DOHH2 (cell line): ENCODE data around the gene ZBTB49.

Experiments used
- H3F3A ChIP-seq: fragments of 200-600 bp; sonication (generic), shearing (Covaris generic); 2 replicates; pipeline ENCODE4 v1.6.0; 2016; ENCODE audit warnings: antibody characterized with exemption, mild to moderate bottlenecking; ENCODE audit not compliant: control insufficient read depth, insufficient read depth
- H3K27ac ChIP-seq: fragments of 200-600 bp; sonication (generic); 2 replicates; pipeline ENCODE4 v1.5.1; 2014; ENCODE audit warnings: low read depth, mild to moderate bottlenecking, low read length, moderate library complexity
- H3K27me3 ChIP-seq: fragments of 200-600 bp; sonication (generic); 2 replicates; pipeline ENCODE4 v1.6.1; 2014; ENCODE audit warnings: mild to moderate bottlenecking, low read length, mixed read lengths; ENCODE audit not compliant: control insufficient read depth
- H3K36me3 ChIP-seq: fragments of 200-600 bp; sonication (generic); 2 replicates; pipeline ENCODE4 v1.6.1; 2014; ENCODE audit warnings: mild to moderate bottlenecking, low read length, moderate library complexity, mixed read lengths; ENCODE audit not compliant: control insufficient read depth
- H3K4me1 ChIP-seq: fragments of 200-600 bp; sonication (generic); 2 replicates; pipeline ENCODE4 v1.6.1; 2014; ENCODE audit warnings: mild to moderate bottlenecking, low read length, mixed read lengths; ENCODE audit not compliant: control insufficient read depth
- H3K4me2 ChIP-seq: fragments of 200-600 bp; sonication (generic); 2 replicates; pipeline ENCODE4 v1.6.0; 2014; ENCODE audit warnings: mild to moderate bottlenecking, low read length, moderate library complexity
- H3K4me3 ChIP-seq: fragments of 200-600 bp; sonication (generic); 2 replicates; pipeline ENCODE4 v1.5.1; 2014; ENCODE audit warnings: mild to moderate bottlenecking, low read length, mixed read lengths
- H3K79me2 ChIP-seq: fragments of 200-600 bp; sonication (generic); 2 replicates; pipeline ENCODE4 v1.6.1; 2014; ENCODE audit warnings: mild to moderate bottlenecking, low read length, mixed read lengths; ENCODE audit not compliant: control insufficient read depth
- H3K9me2 ChIP-seq: fragments of 200-600 bp; sonication (generic); replicated peaks from 2 replicates; pipeline ENCODE4 v1.6.1; 2014; ENCODE audit warnings: mild to moderate bottlenecking, low read length, mixed read lengths; ENCODE audit not compliant: control insufficient read depth
- H3K9me3 ChIP-seq: fragments of 200-600 bp; sonication (generic); 2 replicates; pipeline ENCODE4 v1.6.1; 2014; ENCODE audit warnings: antibody characterized with exemption, low read length, mixed read lengths; ENCODE audit not compliant: control insufficient read depth, insufficient read depth
- H4K20me1 ChIP-seq: fragments of 200-600 bp; sonication (generic); 2 replicates; pipeline ENCODE4 v1.6.0; 2014; ENCODE audit warnings: low read depth, mild to moderate bottlenecking, antibody characterized with exemption, low read length, moderate library complexity; ENCODE audit not compliant: control insufficient read depth, insufficient read depth
- EZH2phosphoT487 ChIP-seq: fragments of 200-600 bp; sonication (generic); IDR thresholded peaks from 2 replicates; pipeline ENCODE4 v1.6.1; 2017; ENCODE audit warnings: borderline replicate concordance, mild to moderate bottlenecking, antibody characterized with exemption, low read length, moderate library complexity, mixed read lengths
- TF ChIP-seq, protein P1 (sequence below): fragments of 200-600 bp; sonication (generic); IDR thresholded peaks from one replicate; pipeline ENCODE4 v1.5.1; 2014; ENCODE audit warnings: antibody characterized with exemption, mild to moderate bottlenecking, low read depth, low read length; ENCODE audit not compliant: poor library complexity, severe bottlenecking

The ZBTB49 gene

DNA sequence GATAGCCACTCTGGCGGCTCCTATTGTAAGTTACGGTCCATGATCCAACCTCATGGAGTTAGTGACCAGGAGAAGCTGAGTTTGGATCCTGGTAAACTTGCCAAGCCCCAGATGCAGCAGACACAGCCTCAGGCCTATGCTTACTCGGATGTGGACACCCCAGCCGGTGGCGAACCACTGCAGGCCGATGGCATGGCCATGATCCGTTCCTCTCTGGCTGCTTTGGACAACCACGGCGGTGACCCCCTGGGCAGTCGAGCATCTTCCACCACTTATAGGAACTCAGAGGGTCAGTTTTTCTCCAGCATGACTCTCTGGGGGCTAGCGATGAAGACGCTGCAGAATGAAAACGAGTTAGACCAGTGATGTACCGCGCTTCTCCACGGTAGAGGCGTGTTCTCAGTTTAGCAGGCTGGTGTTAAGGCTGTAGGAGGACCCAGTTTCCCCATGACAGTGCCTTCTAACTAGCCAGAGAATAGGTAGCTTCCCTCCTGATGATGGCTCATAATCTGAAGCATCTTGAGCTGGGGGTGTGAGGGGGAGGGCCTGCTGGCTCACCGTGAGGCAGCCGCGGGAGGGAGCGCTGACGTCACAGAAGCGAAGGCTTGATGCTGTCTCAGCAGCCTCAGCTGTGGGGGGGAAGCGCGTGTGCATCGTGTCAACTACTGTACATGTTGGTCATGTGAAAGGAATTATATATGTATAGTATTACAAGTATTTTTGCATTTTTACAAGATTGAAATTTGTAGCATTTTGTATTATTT lies 31.1 kb downstream of the ZBTB49 start:
- no peaks in the 10 kb centered on the region for H3K4me1 ChIP-seq
- H3K27ac ChIP-seq: no peak overlapping the region
- H3F3A ChIP-seq: no peaks in the 10 kb centered on the region
- peaks cover 7% of the 10 kb centered on the region for H3K36me3 ChIP-seq
- TF ChIP-seq, protein P1, sequence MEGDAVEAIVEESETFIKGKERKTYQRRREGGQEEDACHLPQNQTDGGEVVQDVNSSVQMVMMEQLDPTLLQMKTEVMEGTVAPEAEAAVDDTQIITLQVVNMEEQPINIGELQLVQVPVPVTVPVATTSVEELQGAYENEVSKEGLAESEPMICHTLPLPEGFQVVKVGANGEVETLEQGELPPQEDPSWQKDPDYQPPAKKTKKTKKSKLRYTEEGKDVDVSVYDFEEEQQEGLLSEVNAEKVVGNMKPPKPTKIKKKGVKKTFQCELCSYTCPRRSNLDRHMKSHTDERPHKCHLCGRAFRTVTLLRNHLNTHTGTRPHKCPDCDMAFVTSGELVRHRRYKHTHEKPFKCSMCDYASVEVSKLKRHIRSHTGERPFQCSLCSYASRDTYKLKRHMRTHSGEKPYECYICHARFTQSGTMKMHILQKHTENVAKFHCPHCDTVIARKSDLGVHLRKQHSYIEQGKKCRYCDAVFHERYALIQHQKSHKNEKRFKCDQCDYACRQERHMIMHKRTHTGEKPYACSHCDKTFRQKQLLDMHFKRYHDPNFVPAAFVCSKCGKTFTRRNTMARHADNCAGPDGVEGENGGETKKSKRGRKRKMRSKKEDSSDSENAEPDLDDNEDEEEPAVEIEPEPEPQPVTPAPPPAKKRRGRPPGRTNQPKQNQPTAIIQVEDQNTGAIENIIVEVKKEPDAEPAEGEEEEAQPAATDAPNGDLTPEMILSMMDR: no peak
- TF ChIP-seq EZH2phosphoT487: no peak
- H3K4me2 ChIP-seq: no peak overlapping the region
- H3K79me2 ChIP-seq: no peaks in the 10 kb centered on the region
- no peaks in the 10 kb centered on the region for H3K9me3 ChIP-seq
- H3K4me3 ChIP-seq: no peak overlapping the region
- no peaks in the 10 kb centered on the region for H3K9me2 ChIP-seq
- no peaks in the 10 kb centered on the region for H3K27me3 ChIP-seq
- no peaks in the 10 kb centered on the region for H4K20me1 ChIP-seq

DNA sequence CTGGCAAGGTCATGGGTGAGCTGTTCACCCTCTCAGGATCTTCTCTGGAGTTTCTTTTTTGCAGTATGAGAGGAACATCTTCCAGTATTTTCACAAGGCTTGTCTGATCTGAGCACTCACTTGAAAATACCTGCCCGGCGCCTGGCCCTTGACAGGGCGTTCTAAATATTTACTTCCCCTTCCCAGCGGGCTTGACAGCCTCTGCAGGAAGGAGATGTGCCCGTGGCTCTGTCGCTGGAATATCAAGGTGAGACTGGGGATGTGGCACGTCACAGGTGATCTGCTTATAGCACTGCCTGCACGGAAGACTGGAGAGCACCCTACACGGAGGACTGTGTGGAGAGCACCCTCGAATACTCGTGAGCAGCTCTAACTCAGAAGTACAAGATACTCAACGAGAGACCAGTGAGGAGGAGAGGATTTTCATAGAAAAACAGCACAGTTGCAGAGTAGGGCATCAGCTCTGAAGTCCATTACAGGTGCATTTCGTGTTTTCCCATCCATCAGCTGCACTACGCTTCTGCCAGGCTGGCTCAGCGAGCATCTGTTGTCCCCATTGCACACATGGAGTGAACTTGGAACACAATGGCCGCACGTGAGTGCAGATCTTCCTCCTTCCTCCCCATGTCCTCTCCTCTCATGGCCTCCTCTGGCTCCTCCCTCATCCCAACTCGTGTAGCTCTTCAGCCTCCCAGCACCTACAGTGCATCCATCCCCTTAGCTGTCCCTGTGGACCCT lies 32.1 kb downstream of the ZBTB49 start:
- Histone ChIP-seq H3K27ac (no peak overlapping the region), H3K9me2 (no peaks in the 10 kb centered on the region), H3K36me3 (peaks cover 7% of the 10 kb centered on the region), H3K4me1 (no peaks in the 10 kb centered on the region), H3K9me3 (no peaks in the 10 kb centered on the region), H3K79me2 (no peaks in the 10 kb centered on the region), H3F3A (no peaks in the 10 kb centered on the region), H3K4me2 (no peak overlapping the region), H4K20me1 (no peaks in the 10 kb centered on the region), H3K4me3 (no peak overlapping the region), H3K27me3 (no peaks in the 10 kb centered on the region)
- TF ChIP-seq, protein P1: no peak
- TF ChIP-seq EZH2phosphoT487: no peak

DNA sequence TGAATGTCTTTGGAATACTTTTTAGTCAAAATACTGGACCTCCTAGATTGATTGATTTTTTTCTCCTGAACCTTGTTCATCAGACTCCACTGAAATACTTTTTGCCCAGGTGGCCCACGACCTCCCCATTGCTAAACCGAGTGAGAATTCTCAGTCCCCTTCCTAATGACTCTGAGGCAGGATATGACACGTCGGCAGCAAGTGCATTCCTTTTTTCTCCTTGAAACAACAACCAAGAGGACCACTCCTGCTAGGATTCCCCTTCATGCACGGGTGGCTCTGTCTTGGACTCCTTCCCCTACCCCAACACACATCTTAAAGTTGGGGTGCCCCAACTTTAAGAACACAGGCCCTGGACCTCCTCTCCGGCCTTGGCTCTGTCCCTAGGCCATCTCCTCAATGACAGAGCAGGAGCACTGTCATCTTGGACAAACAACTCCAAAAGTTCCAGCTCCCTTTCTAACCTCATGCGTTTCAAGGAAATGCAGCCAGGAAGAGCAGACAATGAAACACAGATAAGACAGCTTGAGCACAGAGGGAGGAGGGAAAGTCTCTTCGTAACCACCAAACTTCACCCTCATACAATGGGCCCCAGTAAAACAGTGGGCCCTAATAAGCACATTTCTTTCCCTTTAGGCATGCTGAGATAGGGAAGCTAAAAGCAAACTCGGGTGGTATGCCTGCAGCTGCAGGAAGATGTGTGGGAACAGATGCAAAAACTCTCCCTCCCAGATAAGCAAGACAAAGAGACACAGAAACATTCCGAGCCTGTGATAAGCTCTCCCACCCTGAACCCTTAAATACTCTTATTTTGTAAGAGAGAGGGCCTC lies 33.9 kb downstream of the ZBTB49 start:
- TF ChIP-seq, protein P1: no peak
- no peak for TF ChIP-seq EZH2phosphoT487
- H3K9me2 ChIP-seq: no peaks in the 10 kb centered on the region
- H3K4me3 ChIP-seq: no peak overlapping the region
- no peaks in the 10 kb centered on the region for H3K27me3 ChIP-seq
- H3K79me2 ChIP-seq: no peaks in the 10 kb centered on the region
- H3F3A ChIP-seq: no peaks in the 10 kb centered on the region
- no peaks in the 10 kb centered on the region for H4K20me1 ChIP-seq
- peaks cover 7% of the 10 kb centered on the region for H3K36me3 ChIP-seq
- no peaks in the 10 kb centered on the region for H3K9me3 ChIP-seq
- no peaks in the 10 kb centered on the region for H3K4me1 ChIP-seq
- H3K27ac ChIP-seq: no peak overlapping the region
- H3K4me2 ChIP-seq: no peak overlapping the region
